ENCODE measurements around the gene TLE4.

- TF ChIP-seq CTCF (IDR thresholded peaks at IDR 0.05) (no peak), POLR2A (IDR thresholded peaks at IDR 0.05) (no peak)
These were observed 28.8 kb upstream of the TLE4 start for GRCh38 chr9:79542735-79543620.

Measured in breast epithelium (tissue), 3 donors.